WTC11 (cell line): ENCODE measurements around the gene BCAS1. TPM values are rescaled to one million over a fixed set of nuclear protein-coding genes. Genes with fewer than 3 reads are reported as not detected.

Experiments used
- ATAC-seq: fragments of 200-7000 bp; cut with Tn5 transposase; 2 replicates; pipeline ENCODE4 v1.10.0; 2021; ENCODE audit warnings: mild to moderate bottlenecking, moderate library complexity
- CTCF ChIA-PET: fragments of 300-600 bp; sonication (Branson Sonifier 250); formaldehyde crosslinking; loops from one replicate; lab custom pipeline; 2021; ENCODE audit warnings: antibody characterized with exemption; lab: Charles Lee
- POLR2A ChIA-PET: fragments of 350-600 bp; sonication (Branson Sonifier 250); formaldehyde crosslinking; loops from one replicate; lab custom pipeline; 2021; ENCODE audit warnings: antibody characterized with exemption; lab: Charles Lee
- DNase-seq: peaks from one replicate; pipeline ENCODE4 v3.0.0; 2021; ENCODE audit warnings: low spot score
- H3K27ac Mint-ChIP-seq: 2 replicates; pipeline ENCODE4 v1.8.0; 2021; ENCODE audit warnings: mixed read lengths
- H3K27me3 Mint-ChIP-seq: 2 replicates; pipeline ENCODE4 v1.8.0; 2021; ENCODE audit warnings: low read depth, mild to moderate bottlenecking, moderate library complexity, mixed read lengths
- H3K36me3 Mint-ChIP-seq: 2 replicates; pipeline ENCODE4 v1.8.0; 2021; ENCODE audit warnings: mixed read lengths
- H3K4me1 Mint-ChIP-seq: 2 replicates; pipeline ENCODE4 v1.8.0; 2022; ENCODE audit warnings: mixed read lengths
- H3K4me3 Mint-ChIP-seq: 2 replicates; pipeline ENCODE4 v1.8.0; 2021; ENCODE audit warnings: mild to moderate bottlenecking, moderate library complexity, mixed read lengths
- H3K9me3 Mint-ChIP-seq: 2 replicates; pipeline ENCODE4 v1.8.0; 2021; ENCODE audit warnings: mixed read lengths
- AFF4 ChIP-seq: sonication (generic); formaldehyde crosslinking; IDR thresholded peaks from 2 replicates; pipeline ENCODE4 v1.8.1; 2023; ENCODE audit warnings: mild to moderate bottlenecking, missing genetic modification reagents, borderline replicate concordance
- ATF2 ChIP-seq: sonication (generic); formaldehyde crosslinking; IDR thresholded peaks from 2 replicates; pipeline ENCODE4 v1.8.1; 2022; ENCODE audit warnings: low read depth, missing genetic modification reagents, borderline replicate concordance
- ESRRA ChIP-seq: sonication (generic); formaldehyde crosslinking; IDR thresholded peaks from 2 replicates; pipeline ENCODE4 v1.8.1; 2022; ENCODE audit warnings: mild to moderate bottlenecking, missing genetic modification reagents, borderline replicate concordance
- KAT7 ChIP-seq: sonication (generic); formaldehyde crosslinking; IDR thresholded peaks from 2 replicates; pipeline ENCODE4 v1.8.1; 2023; ENCODE audit warnings: missing genetic modification reagents, mild to moderate bottlenecking, borderline replicate concordance
- TEAD1 ChIP-seq: sonication (generic); formaldehyde crosslinking; IDR thresholded peaks from 2 replicates; pipeline ENCODE4 v1.8.0; 2022; ENCODE audit warnings: mild to moderate bottlenecking, missing genetic modification reagents
- total RNA-seq: library from RNA; stranded (reverse); gene quantifications from 3 replicates; pipeline ENCODE4 v1.2.3, GENCODE V29; 2021
- TF ChIP-seq, protein P1 (sequence below): fragments of 250-450 bp; sonication (Bioruptor Pico); IDR thresholded peaks from 2 replicates; pipeline ENCODE4 v1.9.0; 2021; ENCODE audit warnings: mild to moderate bottlenecking
- TF ChIP-seq, protein P2 (sequence below): fragments of 250-450 bp; sonication (Bioruptor Pico); IDR thresholded peaks from 2 replicates; pipeline ENCODE4 v1.9.0; 2021; ENCODE audit warnings: mild to moderate bottlenecking
- TF ChIP-seq, protein P3 (sequence below): fragments of 250-450 bp; sonication (Bioruptor Pico); IDR thresholded peaks from 2 replicates; pipeline ENCODE4 v2.1.2; 2022; ENCODE audit warnings: mild to moderate bottlenecking, moderate library complexity

BCAS1 gene
- total RNA-seq, 1 experiment from 2014 or later, result 0.11 TPM

GRCh38 chr20:53914781-53915445 lies 155.5 kb downstream of the BCAS1 start (continued):
- TF ChIP-seq TEAD1 (CRISPR knock-in tag) (no peak), KAT7 (CRISPR knock-in tag) (no peak), ATF2 (no peak), AFF4 (CRISPR knock-in tag) (no peak), ESRRA (CRISPR knock-in tag) (no peak)
- TF ChIP-seq, protein P1, sequence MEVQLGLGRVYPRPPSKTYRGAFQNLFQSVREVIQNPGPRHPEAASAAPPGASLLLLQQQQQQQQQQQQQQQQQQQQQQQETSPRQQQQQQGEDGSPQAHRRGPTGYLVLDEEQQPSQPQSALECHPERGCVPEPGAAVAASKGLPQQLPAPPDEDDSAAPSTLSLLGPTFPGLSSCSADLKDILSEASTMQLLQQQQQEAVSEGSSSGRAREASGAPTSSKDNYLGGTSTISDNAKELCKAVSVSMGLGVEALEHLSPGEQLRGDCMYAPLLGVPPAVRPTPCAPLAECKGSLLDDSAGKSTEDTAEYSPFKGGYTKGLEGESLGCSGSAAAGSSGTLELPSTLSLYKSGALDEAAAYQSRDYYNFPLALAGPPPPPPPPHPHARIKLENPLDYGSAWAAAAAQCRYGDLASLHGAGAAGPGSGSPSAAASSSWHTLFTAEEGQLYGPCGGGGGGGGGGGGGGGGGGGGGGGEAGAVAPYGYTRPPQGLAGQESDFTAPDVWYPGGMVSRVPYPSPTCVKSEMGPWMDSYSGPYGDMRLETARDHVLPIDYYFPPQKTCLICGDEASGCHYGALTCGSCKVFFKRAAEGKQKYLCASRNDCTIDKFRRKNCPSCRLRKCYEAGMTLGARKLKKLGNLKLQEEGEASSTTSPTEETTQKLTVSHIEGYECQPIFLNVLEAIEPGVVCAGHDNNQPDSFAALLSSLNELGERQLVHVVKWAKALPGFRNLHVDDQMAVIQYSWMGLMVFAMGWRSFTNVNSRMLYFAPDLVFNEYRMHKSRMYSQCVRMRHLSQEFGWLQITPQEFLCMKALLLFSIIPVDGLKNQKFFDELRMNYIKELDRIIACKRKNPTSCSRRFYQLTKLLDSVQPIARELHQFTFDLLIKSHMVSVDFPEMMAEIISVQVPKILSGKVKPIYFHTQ (CRISPR knock-in tag), result no peak

- Mint-ChIP-seq H3K4me1 (peaks cover 38% of the 10 kb centered on the region), H3K27ac (peak overlapping the region; percentile 65; the same call in 1 of the 2 replicates), H3K36me3 (peaks cover 12% of the 10 kb centered on the region), H3K27me3 (no peaks in the 10 kb centered on the region; the same call in 1 of the 2 replicates), H3K9me3 (peaks cover 12% of the 10 kb centered on the region), H3K4me3 (peak overlapping the region; percentile 86)
- ATAC-seq (no peak), DNase-seq (no peak)
- ChIA-PET CTCF (interaction anchor here (0.9 to 5.1 kb wide), 29 partner anchors 9 to 366 kb away, joined by 3 to 68 read pairs (median 7); no protein-coding TSS in a partner anchor), POLR2A (interaction anchor here (0.6 to 1.1 kb wide), 3 partner anchors 16 to 199 kb away, joined by 3 to 9 read pairs (median 5); no protein-coding TSS in a partner anchor)
- TF ChIP-seq, protein P2, sequence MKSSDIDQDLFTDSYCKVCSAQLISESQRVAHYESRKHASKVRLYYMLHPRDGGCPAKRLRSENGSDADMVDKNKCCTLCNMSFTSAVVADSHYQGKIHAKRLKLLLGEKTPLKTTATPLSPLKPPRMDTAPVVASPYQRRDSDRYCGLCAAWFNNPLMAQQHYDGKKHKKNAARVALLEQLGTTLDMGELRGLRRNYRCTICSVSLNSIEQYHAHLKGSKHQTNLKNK (CRISPR knock-in tag), result no peak
Measured at GRCh38 chr20:53914091-53914780, 156.2 kb downstream of the BCAS1 start.

- no peaks in the 10 kb centered on the region for H3K27me3 Mint-ChIP-seq
- CTCF ChIA-PET, result interaction anchor here (1.4 kb wide), 1 partner anchor 28 kb away, joined by 4 read pairs; no protein-coding TSS in a partner anchor
- no peak overlapping the region for H3K27ac Mint-ChIP-seq
- TF ChIP-seq, protein P3, sequence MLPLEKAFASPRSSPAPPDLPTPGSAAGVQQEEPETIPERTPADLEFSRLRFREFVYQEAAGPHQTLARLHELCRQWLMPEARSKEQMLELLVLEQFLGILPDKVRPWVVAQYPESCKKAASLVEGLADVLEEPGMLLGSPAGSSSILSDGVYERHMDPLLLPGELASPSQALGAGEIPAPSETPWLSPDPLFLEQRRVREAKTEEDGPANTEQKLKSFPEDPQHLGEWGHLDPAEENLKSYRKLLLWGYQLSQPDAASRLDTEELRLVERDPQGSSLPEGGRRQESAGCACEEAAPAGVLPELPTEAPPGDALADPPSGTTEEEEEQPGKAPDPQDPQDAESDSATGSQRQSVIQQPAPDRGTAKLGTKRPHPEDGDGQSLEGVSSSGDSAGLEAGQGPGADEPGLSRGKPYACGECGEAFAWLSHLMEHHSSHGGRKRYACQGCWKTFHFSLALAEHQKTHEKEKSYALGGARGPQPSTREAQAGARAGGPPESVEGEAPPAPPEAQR (CRISPR knock-in tag), result no peak
- POLR2A ChIA-PET, result no interaction called here
- H3K4me3 Mint-ChIP-seq, result no peak overlapping the region
- peaks cover 12% of the 10 kb centered on the region for H3K36me3 Mint-ChIP-seq
- no peak for ATAC-seq
- no peak for DNase-seq
- peaks cover 12% of the 10 kb centered on the region for H3K9me3 Mint-ChIP-seq
- peaks cover 21% of the 10 kb centered on the region for H3K4me1 Mint-ChIP-seq
Measured at GRCh38 chr20:53911301-53911700, 159.1 kb downstream of the BCAS1 start.
